K562 (cell line): ENCODE results near the gene MOCOS. TPM values are rescaled to one million over a fixed set of nuclear protein-coding genes. Genes with fewer than 3 reads are reported as not detected.

Experiments used
- FOXK2 ChIP-seq, 2 experiments: fragments of 450-650 bp; IDR thresholded peaks in 1 of 2; conservative IDR thresholded peaks in 1 of 2; 2 replicates each; pipeline ENCODE4 v1.6.1; 2016; ENCODE audit warnings: low read depth in 2 of 2, mild to moderate bottlenecking in 1 of 2
- TGIF2 ChIP-seq: sonication (generic); formaldehyde crosslinking; IDR thresholded peaks from 2 replicates; pipeline ENCODE4 v1.8.1; 2022; ENCODE audit warnings: mild to moderate bottlenecking, missing genetic modification reagents, moderate library complexity
- polyA plus RNA-seq, 8 experiments: library from polyadenylated mRNA; depleted of rRNA in 4 of 8; stranded (reverse) in 5 of 8; unstranded in 3 of 8; fragments of >200 nt; fragmentation: Nextera tagmentation in 2 of 8; fragmentation: Illumina TruSeq in 1 of 8; extraction: Ambion mirVana in 2 of 8; extraction: Trizol in 1 of 8; gene quantifications; 2 replicates each; pipeline versions ENCODE4 v1.2.1 to v1.2.3, GENCODE V29; 2011 to 2014; ENCODE audit warnings: inconsistent platforms in 1 of 8, missing spikeins in 1 of 8
- total RNA-seq, 7 experiments: library from RNA; depleted of rRNA in 6 of 7; stranded (reverse); fragments of >200 nt in 6 of 7; fragmentation: Illumina TruSeq in 2 of 7; extraction: Trizol in 2 of 7; gene quantifications; 2 replicates each; pipeline versions ENCODE4 v1.2.1 to v1.2.3, GENCODE V29; 2011 to 2021; ENCODE audit warnings: low replicate concordance in 1 of 7
- TF ChIP-seq, protein P1 (sequence below): fragments of 200-600 bp; sonication (generic); IDR thresholded peaks from one replicate; pipeline ENCODE4 v1.6.1; 2012; ENCODE audit warnings: mild to moderate bottlenecking, low read depth, low read length, inconsistent platforms
- TF ChIP-seq, protein P2 (sequence below), 2 experiments: fragments of 450-650 bp in 1 of 2; sonication (generic) in 1 of 2; formaldehyde crosslinking in 1 of 2; IDR thresholded peaks; 2 replicates each; pipeline versions ENCODE4 v1.7.1 to v1.9.0; 2016 to 2022; ENCODE audit warnings: inconsistent platforms in 1 of 2, mild to moderate bottlenecking in 1 of 2, missing genetic modification reagents in 1 of 2

MOCOS gene
- total and polyA plus RNA-seq, 9 of the 15 experiments (the other 6 are each of a cell fraction or from before 2014, with no cell fraction given) = 4.5 to 12.4 (median 9.1) TPM

DNA sequence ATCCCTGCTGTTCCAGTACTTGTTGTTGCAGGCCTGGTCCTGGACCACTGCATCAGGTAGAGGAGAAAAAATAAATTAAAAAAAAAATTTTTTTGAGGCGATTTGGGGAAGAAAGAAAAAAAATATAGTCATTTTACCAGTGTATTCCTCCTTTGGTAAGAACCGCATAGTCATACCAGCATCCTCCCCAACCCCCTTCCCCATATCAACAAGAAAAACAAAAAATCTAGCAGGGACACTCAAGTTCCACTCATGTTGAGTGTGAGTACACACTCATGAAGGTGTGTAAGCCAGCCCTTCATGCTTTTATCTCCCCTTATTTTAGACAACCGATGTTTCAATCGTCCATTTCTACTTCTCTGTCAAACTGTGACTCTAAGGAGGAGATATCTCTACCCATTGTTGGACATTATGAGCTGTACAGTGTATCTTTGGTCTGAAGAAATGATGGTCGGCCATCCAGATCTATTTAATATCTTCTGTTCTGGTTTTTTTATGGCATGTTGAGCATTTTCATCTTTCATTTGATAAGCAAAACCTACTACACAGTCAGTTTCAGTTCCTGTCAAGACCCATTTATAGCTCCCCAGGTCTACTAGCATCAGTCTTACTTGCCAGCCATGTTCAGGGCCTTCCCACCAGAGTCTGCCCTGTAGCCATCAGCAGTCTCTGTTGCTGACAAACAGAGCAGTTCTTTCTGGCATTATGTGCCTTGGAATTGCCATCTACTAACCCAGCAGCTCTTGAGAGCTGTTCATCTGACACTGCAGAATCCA is 37.6 kb upstream of the MOCOS start (continued):
- TF ChIP-seq, protein P1, sequence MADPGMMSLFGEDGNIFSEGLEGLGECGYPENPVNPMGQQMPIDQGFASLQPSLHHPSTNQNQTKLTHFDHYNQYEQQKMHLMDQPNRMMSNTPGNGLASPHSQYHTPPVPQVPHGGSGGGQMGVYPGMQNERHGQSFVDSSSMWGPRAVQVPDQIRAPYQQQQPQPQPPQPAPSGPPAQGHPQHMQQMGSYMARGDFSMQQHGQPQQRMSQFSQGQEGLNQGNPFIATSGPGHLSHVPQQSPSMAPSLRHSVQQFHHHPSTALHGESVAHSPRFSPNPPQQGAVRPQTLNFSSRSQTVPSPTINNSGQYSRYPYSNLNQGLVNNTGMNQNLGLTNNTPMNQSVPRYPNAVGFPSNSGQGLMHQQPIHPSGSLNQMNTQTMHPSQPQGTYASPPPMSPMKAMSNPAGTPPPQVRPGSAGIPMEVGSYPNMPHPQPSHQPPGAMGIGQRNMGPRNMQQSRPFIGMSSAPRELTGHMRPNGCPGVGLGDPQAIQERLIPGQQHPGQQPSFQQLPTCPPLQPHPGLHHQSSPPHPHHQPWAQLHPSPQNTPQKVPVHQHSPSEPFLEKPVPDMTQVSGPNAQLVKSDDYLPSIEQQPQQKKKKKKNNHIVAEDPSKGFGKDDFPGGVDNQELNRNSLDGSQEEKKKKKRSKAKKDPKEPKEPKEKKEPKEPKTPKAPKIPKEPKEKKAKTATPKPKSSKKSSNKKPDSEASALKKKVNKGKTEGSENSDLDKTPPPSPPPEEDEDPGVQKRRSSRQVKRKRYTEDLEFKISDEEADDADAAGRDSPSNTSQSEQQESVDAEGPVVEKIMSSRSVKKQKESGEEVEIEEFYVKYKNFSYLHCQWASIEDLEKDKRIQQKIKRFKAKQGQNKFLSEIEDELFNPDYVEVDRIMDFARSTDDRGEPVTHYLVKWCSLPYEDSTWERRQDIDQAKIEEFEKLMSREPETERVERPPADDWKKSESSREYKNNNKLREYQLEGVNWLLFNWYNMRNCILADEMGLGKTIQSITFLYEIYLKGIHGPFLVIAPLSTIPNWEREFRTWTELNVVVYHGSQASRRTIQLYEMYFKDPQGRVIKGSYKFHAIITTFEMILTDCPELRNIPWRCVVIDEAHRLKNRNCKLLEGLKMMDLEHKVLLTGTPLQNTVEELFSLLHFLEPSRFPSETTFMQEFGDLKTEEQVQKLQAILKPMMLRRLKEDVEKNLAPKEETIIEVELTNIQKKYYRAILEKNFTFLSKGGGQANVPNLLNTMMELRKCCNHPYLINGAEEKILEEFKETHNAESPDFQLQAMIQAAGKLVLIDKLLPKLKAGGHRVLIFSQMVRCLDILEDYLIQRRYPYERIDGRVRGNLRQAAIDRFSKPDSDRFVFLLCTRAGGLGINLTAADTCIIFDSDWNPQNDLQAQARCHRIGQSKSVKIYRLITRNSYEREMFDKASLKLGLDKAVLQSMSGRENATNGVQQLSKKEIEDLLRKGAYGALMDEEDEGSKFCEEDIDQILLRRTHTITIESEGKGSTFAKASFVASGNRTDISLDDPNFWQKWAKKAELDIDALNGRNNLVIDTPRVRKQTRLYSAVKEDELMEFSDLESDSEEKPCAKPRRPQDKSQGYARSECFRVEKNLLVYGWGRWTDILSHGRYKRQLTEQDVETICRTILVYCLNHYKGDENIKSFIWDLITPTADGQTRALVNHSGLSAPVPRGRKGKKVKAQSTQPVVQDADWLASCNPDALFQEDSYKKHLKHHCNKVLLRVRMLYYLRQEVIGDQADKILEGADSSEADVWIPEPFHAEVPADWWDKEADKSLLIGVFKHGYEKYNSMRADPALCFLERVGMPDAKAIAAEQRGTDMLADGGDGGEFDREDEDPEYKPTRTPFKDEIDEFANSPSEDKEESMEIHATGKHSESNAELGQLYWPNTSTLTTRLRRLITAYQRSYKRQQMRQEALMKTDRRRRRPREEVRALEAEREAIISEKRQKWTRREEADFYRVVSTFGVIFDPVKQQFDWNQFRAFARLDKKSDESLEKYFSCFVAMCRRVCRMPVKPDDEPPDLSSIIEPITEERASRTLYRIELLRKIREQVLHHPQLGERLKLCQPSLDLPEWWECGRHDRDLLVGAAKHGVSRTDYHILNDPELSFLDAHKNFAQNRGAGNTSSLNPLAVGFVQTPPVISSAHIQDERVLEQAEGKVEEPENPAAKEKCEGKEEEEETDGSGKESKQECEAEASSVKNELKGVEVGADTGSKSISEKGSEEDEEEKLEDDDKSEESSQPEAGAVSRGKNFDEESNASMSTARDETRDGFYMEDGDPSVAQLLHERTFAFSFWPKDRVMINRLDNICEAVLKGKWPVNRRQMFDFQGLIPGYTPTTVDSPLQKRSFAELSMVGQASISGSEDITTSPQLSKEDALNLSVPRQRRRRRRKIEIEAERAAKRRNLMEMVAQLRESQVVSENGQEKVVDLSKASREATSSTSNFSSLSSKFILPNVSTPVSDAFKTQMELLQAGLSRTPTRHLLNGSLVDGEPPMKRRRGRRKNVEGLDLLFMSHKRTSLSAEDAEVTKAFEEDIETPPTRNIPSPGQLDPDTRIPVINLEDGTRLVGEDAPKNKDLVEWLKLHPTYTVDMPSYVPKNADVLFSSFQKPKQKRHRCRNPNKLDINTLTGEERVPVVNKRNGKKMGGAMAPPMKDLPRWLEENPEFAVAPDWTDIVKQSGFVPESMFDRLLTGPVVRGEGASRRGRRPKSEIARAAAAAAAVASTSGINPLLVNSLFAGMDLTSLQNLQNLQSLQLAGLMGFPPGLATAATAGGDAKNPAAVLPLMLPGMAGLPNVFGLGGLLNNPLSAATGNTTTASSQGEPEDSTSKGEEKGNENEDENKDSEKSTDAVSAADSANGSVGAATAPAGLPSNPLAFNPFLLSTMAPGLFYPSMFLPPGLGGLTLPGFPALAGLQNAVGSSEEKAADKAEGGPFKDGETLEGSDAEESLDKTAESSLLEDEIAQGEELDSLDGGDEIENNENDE = no peak
- no peak for TF ChIP-seq TGIF2
- no peak for TF ChIP-seq FOXK2 (conservative IDR thresholded peaks at IDR 0.05 in 1 of 2, IDR thresholded peaks at IDR 0.05 in 1 of 2; ENCODE audit: low read depth in 2 of 2)
- TF ChIP-seq, protein P2, sequence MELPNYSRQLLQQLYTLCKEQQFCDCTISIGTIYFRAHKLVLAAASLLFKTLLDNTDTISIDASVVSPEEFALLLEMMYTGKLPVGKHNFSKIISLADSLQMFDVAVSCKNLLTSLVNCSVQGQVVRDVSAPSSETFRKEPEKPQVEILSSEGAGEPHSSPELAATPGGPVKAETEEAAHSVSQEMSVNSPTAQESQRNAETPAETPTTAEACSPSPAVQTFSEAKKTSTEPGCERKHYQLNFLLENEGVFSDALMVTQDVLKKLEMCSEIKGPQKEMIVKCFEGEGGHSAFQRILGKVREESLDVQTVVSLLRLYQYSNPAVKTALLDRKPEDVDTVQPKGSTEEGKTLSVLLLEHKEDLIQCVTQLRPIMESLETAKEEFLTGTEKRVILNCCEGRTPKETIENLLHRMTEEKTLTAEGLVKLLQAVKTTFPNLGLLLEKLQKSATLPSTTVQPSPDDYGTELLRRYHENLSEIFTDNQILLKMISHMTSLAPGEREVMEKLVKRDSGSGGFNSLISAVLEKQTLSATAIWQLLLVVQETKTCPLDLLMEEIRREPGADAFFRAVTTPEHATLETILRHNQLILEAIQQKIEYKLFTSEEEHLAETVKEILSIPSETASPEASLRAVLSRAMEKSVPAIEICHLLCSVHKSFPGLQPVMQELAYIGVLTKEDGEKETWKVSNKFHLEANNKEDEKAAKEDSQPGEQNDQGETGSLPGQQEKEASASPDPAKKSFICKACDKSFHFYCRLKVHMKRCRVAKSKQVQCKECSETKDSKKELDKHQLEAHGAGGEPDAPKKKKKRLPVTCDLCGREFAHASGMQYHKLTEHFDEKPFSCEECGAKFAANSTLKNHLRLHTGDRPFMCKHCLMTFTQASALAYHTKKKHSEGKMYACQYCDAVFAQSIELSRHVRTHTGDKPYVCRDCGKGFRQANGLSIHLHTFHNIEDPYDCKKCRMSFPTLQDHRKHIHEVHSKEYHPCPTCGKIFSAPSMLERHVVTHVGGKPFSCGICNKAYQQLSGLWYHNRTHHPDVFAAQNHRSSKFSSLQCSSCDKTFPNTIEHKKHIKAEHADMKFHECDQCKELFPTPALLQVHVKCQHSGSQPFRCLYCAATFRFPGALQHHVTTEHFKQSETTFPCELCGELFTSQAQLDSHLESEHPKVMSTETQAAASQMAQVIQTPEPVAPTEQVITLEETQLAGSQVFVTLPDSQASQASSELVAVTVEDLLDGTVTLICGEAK (IDR thresholded peaks at IDR 0.05) = no peak
- TF ChIP-seq, protein P2 (CRISPR knock-in tag; IDR thresholded peaks at IDR 0.05) = no peak
- TF ChIP-seq, all 486 proteins: peak for 0
